HepG2 (cell line): ENCODE results near the gene TNNI2. TPM values are rescaled to one million over a fixed set of nuclear protein-coding genes. Genes with fewer than 3 reads are reported as not detected.

Experiments used
- ARID2 ChIP-seq: sonication (generic); formaldehyde crosslinking; IDR thresholded peaks from 2 replicates; pipeline ENCODE4 v1.8.1; 2022; ENCODE audit warnings: mild to moderate bottlenecking, missing genetic modification reagents, borderline replicate concordance
- ASH2L ChIP-seq: fragments of 300-600, 200-600 bp; sonication (generic); IDR thresholded peaks from 2 replicates; pipeline ENCODE4 v1.7.0; 2017; ENCODE audit warnings: low read depth, mild to moderate bottlenecking, moderate library complexity, mixed read lengths, low read length; ENCODE audit not compliant: insufficient read length
- CERS6 ChIP-seq: sonication (generic); formaldehyde crosslinking; IDR thresholded peaks from 2 replicates; pipeline ENCODE4 v1.5.0; 2020; ENCODE audit warnings: missing genetic modification reagents
- FLYWCH1 ChIP-seq: sonication (generic); formaldehyde crosslinking; IDR thresholded peaks from 2 replicates; pipeline ENCODE4 v1.8.1; 2023; ENCODE audit warnings: mild to moderate bottlenecking, missing genetic modification reagents
- GATAD1 ChIP-seq: IDR thresholded peaks from 2 replicates; pipeline ENCODE4 v1.6.1; 2016; ENCODE audit warnings: missing genetic modification reagents, missing compliant biosample characterization
- HNRNPH1 ChIP-seq: fragments of 200-400 bp; formaldehyde crosslinking; optimal IDR thresholded peaks from 2 replicates; pipeline ENCODE3; 2017; ENCODE audit warnings: mild to moderate bottlenecking, low read depth, low read length
- IKZF1 ChIP-seq: fragments of 450-650 bp; IDR thresholded peaks from 2 replicates; pipeline ENCODE4 v1.7.1; 2016
- MEIS1 ChIP-seq: sonication (generic); formaldehyde crosslinking; IDR thresholded peaks from 2 replicates; pipeline ENCODE4 v1.9.0; 2021; ENCODE audit warnings: mild to moderate bottlenecking, missing genetic modification reagents, moderate library complexity, borderline replicate concordance
- MZF1 ChIP-seq: sonication (generic); formaldehyde crosslinking; IDR thresholded peaks from 2 replicates; pipeline ENCODE4 v1.8.1; 2023; ENCODE audit warnings: mild to moderate bottlenecking, missing genetic modification reagents, borderline replicate concordance
- NFYB ChIP-seq: sonication (generic); formaldehyde crosslinking; IDR thresholded peaks from 2 replicates; pipeline ENCODE4 v1.4.0; 2020; ENCODE audit warnings: missing genetic modification reagents
- RORA ChIP-seq: sonication (generic); formaldehyde crosslinking; IDR thresholded peaks from 2 replicates; pipeline ENCODE4 v1.5.0; 2020; ENCODE audit warnings: mild to moderate bottlenecking, missing genetic modification reagents, moderate library complexity
- SIX4 ChIP-seq: sonication (generic); formaldehyde crosslinking; IDR thresholded peaks from 2 replicates; pipeline ENCODE4 v1.4.0; 2020; ENCODE audit warnings: missing genetic modification reagents
- SKI ChIP-seq: fragments of 450-650 bp; IDR thresholded peaks from one replicate; pipeline ENCODE4 v1.6.1; 2018; ENCODE audit warnings: mild to moderate bottlenecking; ENCODE audit not compliant: partially characterized antibody
- TRIM22 ChIP-seq: fragments of 450-650 bp; IDR thresholded peaks from 2 replicates; pipeline ENCODE4 v1.6.1; 2017
- UBTF ChIP-seq: sonication (generic); formaldehyde crosslinking; IDR thresholded peaks from 2 replicates; pipeline ENCODE4 v1.4.0; 2020; ENCODE audit warnings: mild to moderate bottlenecking, missing genetic modification reagents
- XRCC5 ChIP-seq: fragments of 200-400 bp; formaldehyde crosslinking; optimal IDR thresholded peaks from 2 replicates; pipeline ENCODE3; 2017; ENCODE audit warnings: mild to moderate bottlenecking, low read length
- ZBTB8A ChIP-seq: sonication (generic); formaldehyde crosslinking; IDR thresholded peaks from 2 replicates; pipeline ENCODE4 v1.4.0; 2020; ENCODE audit warnings: mild to moderate bottlenecking, low read depth, missing genetic modification reagents, borderline replicate concordance
- ZFP62 ChIP-seq: sonication (generic); formaldehyde crosslinking; IDR thresholded peaks from 2 replicates; pipeline ENCODE4 v1.4.0; 2020; ENCODE audit warnings: missing genetic modification reagents
- ZNF383 ChIP-seq: sonication (generic); formaldehyde crosslinking; IDR thresholded peaks from 2 replicates; pipeline ENCODE4 v1.4.0; 2020; ENCODE audit warnings: missing genetic modification reagents, mild to moderate bottlenecking, borderline replicate concordance
- ZNF644 ChIP-seq: IDR thresholded peaks from 2 replicates; pipeline ENCODE4 v1.6.1; 2016; ENCODE audit warnings: low read depth
- ZNF816 ChIP-seq: sonication (generic); formaldehyde crosslinking; IDR thresholded peaks from 2 replicates; pipeline ENCODE4 v1.8.0; 2022; ENCODE audit warnings: missing genetic modification reagents, mild to moderate bottlenecking, borderline replicate concordance
- polyA plus RNA-seq, 8 experiments: library from polyadenylated mRNA; depleted of rRNA in 3 of 8; stranded (reverse) in 7 of 8; unstranded in 1 of 8; fragments of >200 nt; fragmentation: Illumina TruSeq in 4 of 8; extraction: Trizol in 4 of 8; gene quantifications; 2 replicates each; pipeline versions ENCODE4 v1.2.1 to v1.2.3, GENCODE V29; 2011 to 2016; ENCODE audit warnings: low read depth in 4 of 8, missing spikeins in 1 of 8, mixed read lengths in 1 of 8; ENCODE audit not compliant: insufficient read depth in 1 of 8
- total RNA-seq, 5 experiments: library from RNA; depleted of rRNA; stranded (reverse); fragments of >200 nt; fragmentation: Illumina TruSeq; extraction: Trizol; gene quantifications; 2 replicates each; pipeline ENCODE4 v1.2.3, GENCODE V29; 2016; ENCODE audit warnings: low read depth in 1 of 5
- TF ChIP-seq, protein P1 (sequence below): sonication (generic); formaldehyde crosslinking; IDR thresholded peaks from 2 replicates; pipeline ENCODE4 v1.5.0; 2020; ENCODE audit warnings: mild to moderate bottlenecking, missing genetic modification reagents

TNNI2 gene
- total and polyA plus RNA-seq, 2 of the 13 experiments (the other 11 are each of a cell fraction or from before 2014, with no cell fraction given) = 7.2 to 12.0 TPM

DNA sequence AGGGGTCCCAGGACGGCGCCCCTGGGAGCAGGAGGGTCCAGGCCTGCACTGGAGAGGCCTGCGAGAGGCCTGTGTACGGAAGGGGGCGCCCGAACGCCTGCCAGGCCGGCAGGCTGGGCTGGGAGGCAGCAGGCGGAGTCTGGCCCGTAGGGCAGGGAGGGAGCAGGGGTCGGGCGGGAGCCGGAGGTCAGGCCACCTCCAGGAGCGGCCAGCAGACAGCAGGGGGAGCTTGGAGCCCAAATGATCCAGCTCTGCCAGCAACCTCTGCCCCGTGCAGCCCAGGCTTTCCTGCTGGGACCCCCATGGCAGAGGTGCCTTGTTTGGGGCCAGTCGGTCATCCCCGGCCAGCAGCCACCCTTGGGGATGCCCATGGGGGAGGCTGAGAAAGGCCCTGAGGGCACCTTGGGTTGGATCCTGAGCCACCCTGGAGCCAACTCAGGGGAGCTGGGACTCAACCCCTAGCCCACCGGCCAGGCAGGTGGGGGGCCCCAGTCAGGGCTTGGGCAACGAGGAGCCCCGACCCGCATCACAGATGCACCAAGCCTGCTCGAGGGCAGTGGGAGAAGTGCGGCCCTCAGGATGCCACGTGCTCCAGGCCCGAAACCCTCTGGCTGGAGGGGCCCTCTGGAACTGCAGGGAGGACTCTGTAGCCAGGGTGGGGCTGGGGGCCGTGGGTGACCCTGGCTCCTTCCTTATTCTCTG, 13.6 kb upstream of the TNNI2 start (continued):
- TF ChIP-seq ARID2 (CRISPR knock-in tag) (no peak), UBTF (CRISPR knock-in tag) (peak; percentile 78), NFYB (CRISPR knock-in tag) (no peak), SKI (peak; percentile 44), XRCC5 (peak; percentile 96), ZBTB8A (CRISPR knock-in tag) (no peak), ZFP62 (0 out of 2 replicates have a peak, but pooled peaks have one; percentile 68), TRIM22 (no peak), IKZF1 (no peak), MZF1 (CRISPR knock-in tag) (no peak), FLYWCH1 (no peak), MEIS1 (CRISPR knock-in tag) (peak; percentile 71; the same call in 1 of the 2 replicates), ASH2L (no peak), HNRNPH1 (no peak), ZNF383 (CRISPR knock-in tag) (peak; percentile 47; the same call in 1 of the 2 replicates), SIX4 (CRISPR knock-in tag) (no peak), ZNF816 (CRISPR knock-in tag) (no peak), RORA (CRISPR knock-in tag) (no peak), GATAD1 (CRISPR knock-in tag) (0 out of 2 replicates have a peak, but pooled peaks have one; percentile 29), ZNF644 (CRISPR knock-in tag) (no peak), CERS6 (CRISPR knock-in tag) (0 out of 2 replicates have a peak, but pooled peaks have one; percentile 27)
- TF ChIP-seq, protein P1, sequence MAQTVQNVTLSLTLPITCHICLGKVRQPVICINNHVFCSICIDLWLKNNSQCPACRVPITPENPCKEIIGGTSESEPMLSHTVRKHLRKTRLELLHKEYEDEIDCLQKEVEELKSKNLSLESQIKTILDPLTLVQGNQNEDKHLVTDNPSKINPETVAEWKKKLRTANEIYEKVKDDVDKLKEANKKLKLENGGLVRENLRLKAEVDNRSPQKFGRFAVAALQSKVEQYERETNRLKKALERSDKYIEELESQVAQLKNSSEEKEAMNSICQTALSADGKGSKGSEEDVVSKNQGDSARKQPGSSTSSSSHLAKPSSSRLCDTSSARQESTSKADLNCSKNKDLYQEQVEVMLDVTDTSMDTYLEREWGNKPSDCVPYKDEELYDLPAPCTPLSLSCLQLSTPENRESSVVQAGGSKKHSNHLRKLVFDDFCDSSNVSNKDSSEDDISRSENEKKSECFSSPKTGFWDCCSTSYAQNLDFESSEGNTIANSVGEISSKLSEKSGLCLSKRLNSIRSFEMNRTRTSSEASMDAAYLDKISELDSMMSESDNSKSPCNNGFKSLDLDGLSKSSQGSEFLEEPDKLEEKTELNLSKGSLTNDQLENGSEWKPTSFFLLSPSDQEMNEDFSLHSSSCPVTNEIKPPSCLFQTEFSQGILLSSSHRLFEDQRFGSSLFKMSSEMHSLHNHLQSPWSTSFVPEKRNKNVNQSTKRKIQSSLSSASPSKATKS = no peak
